Measurements from ENCODE around the gene FBLN2. TPM values are rescaled to one million over a fixed set of nuclear protein-coding genes. Genes with fewer than 3 reads are reported as not detected.

The FBLN2 gene
- total and polyA plus RNA-seq, 10 of the 15 experiments (the other 5 are each of a cell fraction or from before 2014, with no cell fraction given) = 0.03 to 0.41 (median 0.12) TPM; not detected in 2

- H2AFZ ChIP-seq (ENCODE audit: control insufficient read depth, low read depth, low read length) = no peak overlapping the region
- no peak overlapping the region for H3K4me3 ChIP-seq
- in situ Hi-C loops (cut with MboI) = no loop called here
- CTCF ChIA-PET = no interaction called here
- FAIRE-seq = no peak
- H3K27me3 ChIP-seq (replicated peaks in 1 of 2; ENCODE audit: control insufficient read depth in 2 of 2, insufficient read depth in 2 of 2, low read length in 1 of 2) = peaks cover 2 to 4% of the 10 kb centered on the region in 2 experiments; a peak in 3 of 4 replicates
- POLR2A ChIA-PET = no interaction called here
- peak; percentile 53 for ATAC-seq
- no peak overlapping the region for H3K27ac ChIP-seq (ENCODE audit: control insufficient read depth, insufficient read depth)
- SMC1A ChIA-PET (ENCODE audit: uncharacterized antibody, unreplicated experiment) = interaction anchor here (0.6 kb wide), 1 partner anchor 139 kb away, joined by 5 read pairs; no protein-coding TSS in a partner anchor
- H3K36me3 ChIP-seq (ENCODE audit: control insufficient read depth in 2 of 2, insufficient read depth in 2 of 2, low read length in 1 of 2) = no peaks in the 10 kb centered on the region
- no peaks in the 10 kb centered on the region for H3K79me2 ChIP-seq (ENCODE audit: control insufficient read depth, insufficient read depth, low read length)
- no TSS peak for BruUV-seq (replicated peaks)
- no peaks in the 10 kb centered on the region; the same call in 1 of the 3 replicates for H3K9me3 ChIP-seq (replicated peaks; ENCODE audit: control insufficient read depth, insufficient read depth, low read length)
- intact Hi-C loops (cut with micrococcal nuclease; ENCODE audit: unreplicated experiment) = no loop called here
- no peak for TF ChIP-seq SMARCA5 (IDR thresholded peaks at IDR 0.05)
- no peak for TF ChIP-seq SRF (IDR thresholded peaks at IDR 0.05; ENCODE audit: low read depth in 2 of 2, low read length in 2 of 2)
- H3K9ac ChIP-seq (ENCODE audit: control insufficient read depth, insufficient read depth, low read length) = no peak overlapping the region
- H3K4me2 ChIP-seq (ENCODE audit: control insufficient read depth, insufficient read depth) = no peak overlapping the region
- WGBS (ENCODE audit: insufficient coverage, insufficient replicate concordance, low lambda C conversion rate, missing lambda C conversion rate) = 0% methylated on average over 6 of the region's 6 CpGs
- DNase-seq (ENCODE audit: low read depth, low spot score) = no peak
- H3K4me1 ChIP-seq (ENCODE audit: control insufficient read depth, insufficient read depth, low read length) = no peaks in the 10 kb centered on the region
- H4K20me1 ChIP-seq (ENCODE audit: control insufficient read depth, insufficient read depth) = no peaks in the 10 kb centered on the region; the same call in 1 of the 2 replicates
- RAD21 ChIA-PET (ENCODE audit: unreplicated experiment) = no interaction called here
These were observed 4.6 kb upstream of the FBLN2 start for GRCh38 chr3:13544293-13544831.

- H4K20me1 ChIP-seq (ENCODE audit: control insufficient read depth, insufficient read depth) = no peaks in the 10 kb centered on the region; the same call in 1 of the 2 replicates
- no peak overlapping the region for H3K27ac ChIP-seq (ENCODE audit: control insufficient read depth, insufficient read depth)
- no TSS peak for BruUV-seq (replicated peaks)
- peaks cover 3 to 8% of the 10 kb centered on the region in 2 experiments; a peak in 3 of 4 replicates for H3K27me3 ChIP-seq (replicated peaks in 1 of 2; ENCODE audit: control insufficient read depth in 2 of 2, insufficient read depth in 2 of 2, low read length in 1 of 2)
- no peak overlapping the region for H3K9ac ChIP-seq (ENCODE audit: control insufficient read depth, insufficient read depth, low read length)
- no peaks in the 10 kb centered on the region for H3K4me1 ChIP-seq (ENCODE audit: control insufficient read depth, insufficient read depth, low read length)
- ChIA-PET CTCF (no interaction called here), SMC1A (ENCODE audit: uncharacterized antibody, unreplicated experiment) (interaction anchor here (0.6 kb wide), 1 partner anchor 140 kb away, joined by 5 read pairs; no protein-coding TSS in a partner anchor), RAD21 (ENCODE audit: unreplicated experiment) (no interaction called here), POLR2A (no interaction called here)
- in situ Hi-C loops (cut with MboI) (no loop called here), intact Hi-C loops (cut with micrococcal nuclease; ENCODE audit: unreplicated experiment) (no loop called here)
- ATAC-seq = no peak
- WGBS (ENCODE audit: insufficient coverage, insufficient replicate concordance, low lambda C conversion rate, missing lambda C conversion rate) = 8% methylated on average over 9 of the region's 9 CpGs
- H3K9me3 ChIP-seq (replicated peaks; ENCODE audit: control insufficient read depth, insufficient read depth, low read length) = no peaks in the 10 kb centered on the region; the same call in 1 of the 3 replicates
- H3K4me3 ChIP-seq = no peak overlapping the region
- no peak overlapping the region for H2AFZ ChIP-seq (ENCODE audit: control insufficient read depth, low read depth, low read length)
- no peak for FAIRE-seq
- no peak overlapping the region for H3K4me2 ChIP-seq (ENCODE audit: control insufficient read depth, insufficient read depth)
- no peak for DNase-seq (ENCODE audit: low read depth, low spot score)
- no peaks in the 10 kb centered on the region for H3K36me3 ChIP-seq (ENCODE audit: control insufficient read depth in 2 of 2, insufficient read depth in 2 of 2, low read length in 1 of 2)
- H3K79me2 ChIP-seq (ENCODE audit: control insufficient read depth, insufficient read depth, low read length) = no peaks in the 10 kb centered on the region
- no peak for TF ChIP-seq CHD2 (IDR thresholded peaks at IDR 0.05; ENCODE audit: borderline replicate concordance, low read depth, low read length)
These were observed 3.8 kb upstream of the FBLN2 start for GRCh38 chr3:13544951-13545651.

All from GM12878 (cell line).